K562 (cell line): ENCODE measurements around the gene A2ML1. TPM values are rescaled to one million over a fixed set of nuclear protein-coding genes. Genes with fewer than 3 reads are reported as not detected.
"Not testable (repeated sequence)": the region's sequence is repeated elsewhere in the genome, so short reads cannot be mapped to it uniquely, and the experiment has no call there.

Experiments
- ATAC-seq: fragments of 200-7000 bp; cut with Tn5 transposase; 3 replicates; pipeline ENCODE4 v1.9.1; 2020; ENCODE audit warnings: moderate library complexity
- BruUV-seq: library from RNA; stranded (reverse); fragments of 400-500 nt; replicated peaks from 2 replicates; lab custom pipeline; 2021; lab: Mats Ljungman, UMichigan
- CTCF ChIA-PET: fragments of 300-600 bp; formaldehyde crosslinking; extraction: SDS; loops from one replicate; lab custom pipeline; 2021; ENCODE audit warnings: low intra/inter-chr PET ratio; lab: Yijun Ruan, JAX
- POLR2A ChIA-PET: fragments of 300-600, 350-650 bp; sonication (Branson Sonifier 250); formaldehyde crosslinking; extraction: SDS; loops from one replicate; lab custom pipeline; 2021; ENCODE audit warnings: antibody characterized with exemption, inconsistent platforms; lab: Yijun Ruan, JAX
- DNase-seq, 4 experiments: peaks; one replicate each; pipeline versions ENCODE4 v3.0.0 to v3.0.0-alpha.2; 2011 to 2018; ENCODE audit warnings: low spot score in 3 of 4, mixed read lengths in 3 of 4; ENCODE audit errors: extremely low read depth in 1 of 4
- FAIRE-seq: peaks from 2 replicates; lab custom pipeline; 2011; peaks lifted over from hg19 to GRCh38; lab: Jason Lieb, UNC
- H2AFZ ChIP-seq: 2 replicates; pipeline ENCODE4 v1.6.0; 2011; ENCODE audit warnings: low read depth, low read length, control low read depth, inconsistent platforms
- H3K27ac ChIP-seq: fragments of 200-600 bp; 3 replicates; pipeline ENCODE4 v1.8.0; 2011; ENCODE audit warnings: low read depth, mild to moderate bottlenecking, control low read depth, inconsistent platforms, low read length, moderate library complexity, mixed read lengths; ENCODE audit errors: extremely low read depth
- H3K27me3 ChIP-seq, 2 experiments: fragments of 300-600 bp in 1 of 2; 2 replicates in 1 of 2; 3 replicates in 1 of 2; pipeline versions ENCODE4 v1.6.0 to v1.8.0; 2011; ENCODE audit warnings: inconsistent platforms in 2 of 2, low read length in 2 of 2, mild to moderate bottlenecking in 1 of 2, mixed read lengths in 1 of 2, moderate library complexity in 1 of 2; ENCODE audit not compliant: control insufficient read depth in 2 of 2, insufficient read depth in 2 of 2
- H3K36me3 ChIP-seq: fragments of 300-600 bp; 3 replicates; pipeline ENCODE4 v1.8.0; 2011; ENCODE audit warnings: mild to moderate bottlenecking, low read length, inconsistent platforms; ENCODE audit not compliant: control insufficient read depth, insufficient read depth
- H3K4me1 ChIP-seq, 2 experiments: fragments of 200-600 bp in 1 of 2; replicated peaks in 1 of 2; 2 replicates in 1 of 2; 3 replicates in 1 of 2; pipeline versions ENCODE4 v1.5.1 to v1.8.0; 2011; ENCODE audit warnings: inconsistent platforms in 2 of 2, low read length in 2 of 2, mild to moderate bottlenecking in 1 of 2, mixed read lengths in 1 of 2, moderate library complexity in 1 of 2; ENCODE audit not compliant: control insufficient read depth in 2 of 2, insufficient read depth in 2 of 2
- H3K4me2 ChIP-seq: 2 replicates; pipeline ENCODE4 v1.6.1; 2011; ENCODE audit warnings: low read length, control low read depth, inconsistent platforms, mixed read lengths; ENCODE audit not compliant: insufficient read depth
- H3K4me3 ChIP-seq: fragments of 200-600 bp; sonication (generic), shearing (Covaris generic); 2 replicates; pipeline ENCODE4 v1.5.1; 2016; ENCODE audit warnings: control low read depth, inconsistent platforms
- H3K79me2 ChIP-seq: fragments of 200-600 bp; 3 replicates; pipeline ENCODE4 v1.8.0; 2011; ENCODE audit warnings: low read length, inconsistent platforms; ENCODE audit not compliant: control insufficient read depth, insufficient read depth
- H3K9ac ChIP-seq, 2 experiments: 2 replicates each; pipeline versions ENCODE4 v1.6.0 to v1.6.1; 2011; ENCODE audit warnings: low read depth in 2 of 2, low read length in 2 of 2, control low read depth in 1 of 2, inconsistent platforms in 1 of 2, mild to moderate bottlenecking in 1 of 2, mixed read lengths in 1 of 2; ENCODE audit not compliant: insufficient read depth in 1 of 2
- H3K9me1 ChIP-seq: one replicate; pipeline ENCODE4 v1.6.0; 2011; ENCODE audit warnings: inconsistent platforms, mild to moderate bottlenecking, low read length, moderate library complexity; ENCODE audit not compliant: control insufficient read depth, insufficient read depth
- H3K9me3 ChIP-seq: replicated peaks from 2 replicates; pipeline ENCODE4 v1.5.1; 2011; ENCODE audit warnings: low read depth, low read length, inconsistent platforms; ENCODE audit not compliant: control insufficient read depth, insufficient read depth
- H4K20me1 ChIP-seq: replicated peaks from 2 replicates; pipeline ENCODE4 v1.6.1; 2011; ENCODE audit warnings: low read length, inconsistent platforms, mixed read lengths; ENCODE audit not compliant: control insufficient read depth, insufficient read depth
- WGBS: fragments of 100-300 bp; shearing (Covaris generic); methylation state at CpG from one replicate; pipeline ENCODE4 v1.1.6; 2016; ENCODE audit warnings: low coverage, mixed read lengths; ENCODE audit not compliant: insufficient coverage; ENCODE audit errors: missing lambda C conversion rate; 5-methylcytosine and 5-hydroxymethylcytosine counted together
- in situ Hi-C: fragments of 300-500 bp; cut with MboI; formaldehyde crosslinking; loops from 4 replicates; pipeline ENCODE4 v1.15.0; 2018; ENCODE audit warnings: inconsistent platforms, mixed read lengths
- intact Hi-C: fragments of 100-400 bp; cut with micrococcal nuclease; formaldehyde crosslinking; loops from 2 replicates; pipeline ENCODE4 v1.14.2; 2022
- polyA plus RNA-seq, 8 experiments: library from polyadenylated mRNA; depleted of rRNA in 4 of 8; stranded (reverse) in 5 of 8; unstranded in 3 of 8; fragments of >200 nt; fragmentation: Nextera tagmentation in 2 of 8; fragmentation: Illumina TruSeq in 1 of 8; extraction: Ambion mirVana in 2 of 8; extraction: Trizol in 1 of 8; gene quantifications; 2 replicates each; pipeline versions ENCODE4 v1.2.1 to v1.2.3, GENCODE V29; 2011 to 2014; ENCODE audit warnings: inconsistent platforms in 1 of 8, missing spikeins in 1 of 8
- total RNA-seq, 7 experiments: library from RNA; depleted of rRNA in 6 of 7; stranded (reverse); fragments of >200 nt in 6 of 7; fragmentation: Illumina TruSeq in 2 of 7; extraction: Trizol in 2 of 7; gene quantifications; 2 replicates each; pipeline versions ENCODE4 v1.2.1 to v1.2.3, GENCODE V29; 2011 to 2021; ENCODE audit warnings: low replicate concordance in 1 of 7

A2ML1 gene
- total and polyA plus RNA-seq, 9 of the 15 experiments (the other 6 are each of a cell fraction or from before 2014, with no cell fraction given), result 0.04 to 0.47 (median 0.13) TPM

DNA sequence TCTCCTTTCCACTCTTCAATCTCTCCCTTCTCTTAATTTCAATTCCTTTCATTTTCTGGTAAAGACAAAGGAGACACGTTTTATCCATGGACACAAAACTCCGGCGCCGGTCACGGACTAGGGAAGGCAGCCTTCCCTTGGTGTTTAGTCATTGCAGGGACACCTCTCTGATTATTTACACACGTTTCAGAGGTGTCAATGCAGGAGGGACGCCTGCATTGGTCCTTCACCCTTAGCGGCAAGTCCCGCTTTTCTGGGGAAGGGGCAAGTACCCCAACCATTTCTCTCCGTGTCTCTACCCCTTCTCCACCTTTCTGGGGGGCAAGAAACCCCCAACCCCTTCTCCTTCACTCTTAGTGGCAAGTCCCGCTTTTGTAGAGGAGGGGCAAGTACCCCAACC, 16.9 kb upstream of the A2ML1 start:
- H4K20me1 ChIP-seq, intact Hi-C loops, FAIRE-seq, H3K9ac ChIP-seq, H3K79me2 ChIP-seq, H3K9me1 ChIP-seq, H3K4me1 ChIP-seq, H3K27ac ChIP-seq, in situ Hi-C loops, H3K4me2 ChIP-seq, H3K4me3 ChIP-seq, H3K36me3 ChIP-seq, POLR2A ChIA-PET, H3K9me3 ChIP-seq, ATAC-seq, DNase-seq, CTCF ChIA-PET, H2AFZ ChIP-seq, BruUV-seq, H3K27me3 ChIP-seq: not testable (repeated sequence)
- WGBS, result 65% methylated on average over 3 of the region's 11 CpGs

DNA sequence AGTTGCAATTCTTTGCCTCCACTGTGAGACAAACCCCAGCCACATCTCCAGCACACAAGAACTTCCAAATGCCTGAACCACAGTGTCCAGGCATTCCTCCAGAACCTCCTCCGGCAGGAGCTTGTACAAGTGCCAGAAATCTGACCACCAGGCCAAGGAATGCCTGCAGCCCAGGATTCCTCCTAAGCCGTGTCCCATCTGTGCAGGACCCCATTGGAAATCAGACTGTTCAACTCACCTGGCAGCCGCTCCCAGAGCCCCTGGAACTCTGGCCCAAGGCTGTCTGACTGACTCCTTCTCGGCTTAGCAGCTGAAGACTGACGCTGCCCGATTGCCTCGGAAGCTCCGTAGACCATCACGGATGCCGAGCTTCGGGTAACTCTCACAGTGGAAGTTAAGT, 15.3 kb upstream of the A2ML1 start:
- FAIRE-seq, result not testable (repeated sequence)
- 84% methylated on average over 4 of the region's 11 CpGs for WGBS

DNA sequence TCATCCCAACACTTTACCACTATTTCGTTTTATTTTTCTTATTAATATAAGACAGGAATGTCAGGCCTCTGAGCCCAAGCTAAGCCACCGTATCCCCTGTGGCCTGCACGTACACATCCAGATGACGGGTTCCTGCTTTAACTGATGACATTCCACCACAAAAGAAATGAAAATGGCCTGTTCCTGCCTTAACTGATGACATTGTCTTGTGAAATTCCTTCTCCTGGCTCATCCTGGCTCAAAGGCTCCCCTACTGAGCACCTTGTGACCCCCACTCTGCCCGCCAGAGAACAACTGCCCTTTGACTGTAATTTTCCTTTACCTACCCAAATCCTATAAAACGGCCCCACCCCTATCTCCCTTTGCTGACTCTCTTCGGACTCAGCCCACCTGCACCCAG, 12.3 kb upstream of the A2ML1 start:
- H3K36me3 ChIP-seq, H2AFZ ChIP-seq, H3K27ac ChIP-seq, DNase-seq, H3K9ac ChIP-seq, BruUV-seq, H3K79me2 ChIP-seq, POLR2A ChIA-PET, H3K9me1 ChIP-seq, in situ Hi-C loops, FAIRE-seq, H3K4me3 ChIP-seq, H3K9me3 ChIP-seq, CTCF ChIA-PET, H3K27me3 ChIP-seq, intact Hi-C loops, H3K4me1 ChIP-seq, H3K4me2 ChIP-seq, H4K20me1 ChIP-seq, ATAC-seq: not testable (repeated sequence)
- 63% methylated on average over 4 of the region's 7 CpGs for WGBS

More for the DNA sequence above, 15.3 kb upstream of the A2ML1 start:
- H3K79me2 ChIP-seq, CTCF ChIA-PET, intact Hi-C loops, H3K9me3 ChIP-seq, H3K4me2 ChIP-seq, ATAC-seq, H3K9ac ChIP-seq, DNase-seq, H3K9me1 ChIP-seq, H3K27ac ChIP-seq, H3K4me1 ChIP-seq, H4K20me1 ChIP-seq, POLR2A ChIA-PET, BruUV-seq, H2AFZ ChIP-seq, in situ Hi-C loops, H3K36me3 ChIP-seq, H3K4me3 ChIP-seq, H3K27me3 ChIP-seq: not testable (repeated sequence)
